H9 (cell line): ENCODE results near the gene ZNF358. TPM values are rescaled to one million over a fixed set of nuclear protein-coding genes. Genes with fewer than 3 reads are reported as not detected.

Experiments used
- DNase-seq: peaks from one replicate; pipeline ENCODE4 v3.0.0-alpha.2; 2017
- H2AFZ ChIP-seq: one replicate; pipeline ENCODE4 v1.6.1; 2013; ENCODE audit warnings: mild to moderate bottlenecking, low read length, control low read depth, moderate library complexity
- H2AK5ac ChIP-seq: 2 replicates; pipeline ENCODE4 v1.6.1; 2013; ENCODE audit warnings: low read length, control low read depth, mixed read lengths; ENCODE audit not compliant: insufficient read length
- H2BK120ac ChIP-seq: one replicate; pipeline ENCODE4 v1.6.1; 2013; ENCODE audit warnings: low read depth, mild to moderate bottlenecking, low read length, control low read depth, inconsistent platforms; ENCODE audit not compliant: poor library complexity, severe bottlenecking
- H2BK12ac ChIP-seq: 2 replicates; pipeline ENCODE4 v1.6.1; 2013; ENCODE audit warnings: low read length, control low read depth, mixed read lengths, low read depth; ENCODE audit not compliant: insufficient read length
- H2BK15ac ChIP-seq: 2 replicates; pipeline ENCODE4 v1.6.1; 2013; ENCODE audit warnings: low read depth, low read length, control low read depth
- H2BK20ac ChIP-seq: one replicate; pipeline ENCODE4 v1.6.1; 2013; ENCODE audit warnings: low read depth, mild to moderate bottlenecking, low read length, control low read depth, inconsistent platforms; ENCODE audit not compliant: poor library complexity, severe bottlenecking
- H2BK5ac ChIP-seq: 2 replicates; pipeline ENCODE4 v1.6.1; 2013; ENCODE audit warnings: low read length, control low read depth, mixed read lengths; ENCODE audit not compliant: insufficient read length
- H3K14ac ChIP-seq: 2 replicates; pipeline ENCODE4 v1.6.1; 2013; ENCODE audit warnings: low read length, control low read depth; ENCODE audit not compliant: insufficient read depth
- H3K18ac ChIP-seq: 2 replicates; pipeline ENCODE4 v1.6.1; 2013; ENCODE audit warnings: low read depth, mild to moderate bottlenecking, mixed read lengths, low read length, control low read depth; ENCODE audit not compliant: insufficient read length
- H3K23ac ChIP-seq: 2 replicates; pipeline ENCODE4 v1.6.1; 2013; ENCODE audit warnings: low read length, control low read depth, mixed read lengths, low read depth; ENCODE audit not compliant: insufficient read length
- H3K23me2 ChIP-seq: 2 replicates; pipeline ENCODE4 v1.6.1; 2013; ENCODE audit warnings: low read depth, mild to moderate bottlenecking, mixed read lengths, low read length, control low read depth; ENCODE audit not compliant: insufficient read length, poor library complexity, severe bottlenecking
- H3K27ac ChIP-seq: 2 replicates; pipeline ENCODE4 v1.5.1; 2013; ENCODE audit warnings: low read length, control low read depth, mixed read lengths, low read depth; ENCODE audit not compliant: insufficient read length
- H3K27me3 ChIP-seq: 2 replicates; pipeline ENCODE4 v1.6.1; 2013; ENCODE audit warnings: low read length, control low read depth, inconsistent platforms; ENCODE audit not compliant: insufficient read depth
- H3K4ac ChIP-seq: 2 replicates; pipeline ENCODE4 v1.6.1; 2013; ENCODE audit warnings: low read depth, mild to moderate bottlenecking, control low read depth, inconsistent platforms, low read length, moderate library complexity
- H3K4me1 ChIP-seq: 2 replicates; pipeline ENCODE4 v1.6.1; 2013; ENCODE audit warnings: low read length, control low read depth, inconsistent platforms; ENCODE audit not compliant: insufficient read depth
- H3K4me2 ChIP-seq: 2 replicates; pipeline ENCODE4 v1.6.1; 2013; ENCODE audit warnings: low read length, control low read depth, mixed read lengths; ENCODE audit not compliant: insufficient read length, insufficient read depth
- H3K56ac ChIP-seq: 2 replicates; pipeline ENCODE4 v1.6.1; 2013; ENCODE audit warnings: low read depth, mild to moderate bottlenecking, mixed read lengths, low read length, control low read depth; ENCODE audit not compliant: insufficient read length
- H3K79me1 ChIP-seq: 2 replicates; pipeline ENCODE4 v1.6.1; 2013; ENCODE audit warnings: low read depth, mild to moderate bottlenecking, moderate library complexity, low read length, control low read depth, inconsistent platforms; ENCODE audit not compliant: insufficient read depth, poor library complexity, severe bottlenecking
- H3K79me2 ChIP-seq: 2 replicates; pipeline ENCODE4 v1.6.1; 2013; ENCODE audit warnings: low read length, control low read depth, inconsistent platforms; ENCODE audit not compliant: insufficient read depth
- H3K9ac ChIP-seq: 2 replicates; pipeline ENCODE4 v1.6.1; 2013; ENCODE audit warnings: low read length, control low read depth, mixed read lengths; ENCODE audit not compliant: insufficient read length; ENCODE audit errors: extremely low read depth
- H3K9me3 ChIP-seq: one replicate; pipeline ENCODE4 v1.6.1; 2013; ENCODE audit warnings: low read depth, low read length, inconsistent platforms; ENCODE audit not compliant: control insufficient read depth
- H3T11ph ChIP-seq: one replicate; pipeline ENCODE4 v1.6.1; 2013; ENCODE audit warnings: mild to moderate bottlenecking, low read length, control low read depth, inconsistent platforms
- H4K20me1 ChIP-seq: one replicate; pipeline ENCODE4 v1.6.1; 2013; ENCODE audit not compliant: control insufficient read depth, insufficient read length, insufficient read depth
- H4K5ac ChIP-seq: 2 replicates; pipeline ENCODE4 v1.6.1; 2013; ENCODE audit warnings: low read depth, mild to moderate bottlenecking, mixed read lengths, low read length, control low read depth; ENCODE audit not compliant: insufficient read length
- H4K8ac ChIP-seq: replicated peaks from 2 replicates; pipeline ENCODE4 v1.6.1; 2013; ENCODE audit warnings: low read length, control low read depth, mixed read lengths, low read depth; ENCODE audit not compliant: insufficient read length
- H4K91ac ChIP-seq: 2 replicates; pipeline ENCODE4 v1.6.1; 2013; ENCODE audit warnings: low read depth, mild to moderate bottlenecking, moderate library complexity, mixed read lengths, low read length, control low read depth; ENCODE audit not compliant: insufficient read length
- H3K27ac Mint-ChIP-seq, 3 experiments: 2 replicates in 2 of 3; 3 replicates in 1 of 3; pipeline ENCODE4 v1.8.0; 2020 to 2021; ENCODE audit warnings: mixed read lengths in 3 of 3, mild to moderate bottlenecking in 1 of 3, moderate library complexity in 1 of 3
- H3K27me3 Mint-ChIP-seq: 2 replicates; pipeline ENCODE4 v1.8.0; 2021; ENCODE audit warnings: low read depth, mild to moderate bottlenecking, moderate library complexity, mixed read lengths
- H3K36me3 Mint-ChIP-seq, 3 experiments: 2 replicates in 2 of 3; 3 replicates in 1 of 3; pipeline ENCODE4 v1.8.0; 2020 to 2021; ENCODE audit warnings: low read depth in 3 of 3, mixed read lengths in 3 of 3; ENCODE audit not compliant: insufficient read depth in 1 of 3
- H3K4me1 Mint-ChIP-seq, 2 experiments: 2 replicates each; pipeline ENCODE4 v1.8.0; 2020; ENCODE audit warnings: mixed read lengths in 2 of 2
- H3K4me3 Mint-ChIP-seq, 2 experiments: 2 replicates in 1 of 2; 3 replicates in 1 of 2; pipeline ENCODE4 v1.8.0; 2020 to 2021; ENCODE audit warnings: mild to moderate bottlenecking in 2 of 2, mixed read lengths in 2 of 2, moderate library complexity in 1 of 2
- H3K9me3 Mint-ChIP-seq, 2 experiments: 2 replicates in 1 of 2; 3 replicates in 1 of 2; pipeline ENCODE4 v1.8.0; 2020; ENCODE audit warnings: mild to moderate bottlenecking in 2 of 2, mixed read lengths in 2 of 2, moderate library complexity in 1 of 2
- CTCF ChIP-seq: fragments of 200-600 bp; sonication (generic); conservative IDR thresholded peaks from 3 replicates; pipeline ENCODE4 v1.8.0; 2021; ENCODE audit warnings: antibody characterized with exemption, mild to moderate bottlenecking
- WGBS: extraction: QIAGEN DNeasy Blood & Tissue Kit; methylation state at CpG from one replicate; pipeline ENCODE4 v1.1.7; 2013; ENCODE audit warnings: missing lambda C conversion rate, low lambda C conversion rate, mixed read lengths; ENCODE audit not compliant: insufficient read length; ENCODE audit errors: extremely low coverage; 5-methylcytosine and 5-hydroxymethylcytosine counted together
- total RNA-seq: library from RNA; stranded (reverse); gene quantifications from 2 replicates; pipeline ENCODE4 v1.2.1, GENCODE V29; 2021

The ZNF358 gene
- total RNA-seq, 1 experiment from 2014 or later = 40.5 TPM

- Mint-ChIP-seq H3K4me1 (peaks cover 6 to 14% of the 10 kb centered on the region in 2 experiments), H3K4me3 (no peak overlapping the region)
- H2BK5ac ChIP-seq = no peak overlapping the region
Observed at GRCh38 chr19:7494416-7495098, 21.3 kb upstream of the ZNF358 start.

More at GRCh38 chr19:7494416-7495098, 21.3 kb upstream of the ZNF358 start:
- no peak overlapping the region for H4K8ac ChIP-seq
- no peak overlapping the region for H2BK20ac ChIP-seq
- no peak for DNase-seq
- H2BK12ac ChIP-seq = no peak overlapping the region
- no peak overlapping the region for H3K18ac ChIP-seq
- WGBS = no CpG with 5 or more reads among the region's 13 CpGs
- no peak overlapping the region for H3K27ac ChIP-seq
- H3K79me2 ChIP-seq = no peaks in the 10 kb centered on the region
- H4K20me1 ChIP-seq = no peaks in the 10 kb centered on the region
- H3K27me3 Mint-ChIP-seq = peaks cover 32% of the 10 kb centered on the region
- no peak overlapping the region for H3K14ac ChIP-seq
- no peaks in the 10 kb centered on the region for H3K9me3 Mint-ChIP-seq
- H3K27me3 ChIP-seq = no peaks in the 10 kb centered on the region
- no peak overlapping the region for H2AFZ ChIP-seq
- no peak overlapping the region for H3K56ac ChIP-seq
- no peak overlapping the region for H4K91ac ChIP-seq
- no peak for TF ChIP-seq CTCF
- H3K9me3 ChIP-seq = no peaks in the 10 kb centered on the region
- H3K23ac ChIP-seq = no peak overlapping the region
- H3K23me2 ChIP-seq = no peaks in the 10 kb centered on the region
- no peak overlapping the region for H3K4me2 ChIP-seq
- no peak overlapping the region for H3K9ac ChIP-seq
- no peak overlapping the region for H3K4ac ChIP-seq
- H3K4me1 ChIP-seq = peaks cover under 1% of the 10 kb centered on the region; the same call in 1 of the 2 replicates
- no peak overlapping the region for H4K5ac ChIP-seq
- H2BK15ac ChIP-seq = no peak overlapping the region; the same call in 1 of the 2 replicates
- no peak overlapping the region for H2AK5ac ChIP-seq
- H3K36me3 Mint-ChIP-seq = no peaks in the 10 kb centered on the region
- no peaks in the 10 kb centered on the region for H3K79me1 ChIP-seq
- no peak overlapping the region for H2BK120ac ChIP-seq
- no peak overlapping the region for H3T11ph ChIP-seq
- no peak overlapping the region for H3K27ac Mint-ChIP-seq
